Stimulated activated CD4-positive, alpha-beta T cell treated with anti-CD3 and anti-CD28 coated beads, Interleukin-4, amount 100 ng/mL, for 4 hours (primary cell): ENCODE measurements around the gene KIF26B.

ENCODE experiments used
- DNase-seq, 2 experiments: peaks; one replicate each; pipeline ENCODE4 v3.0.0-alpha.2; 2020

The KIF26B gene

GRCh38 chr1:245477941-245478340 lies 323.2 kb downstream of the KIF26B start:
- no peak for DNase-seq

DNA sequence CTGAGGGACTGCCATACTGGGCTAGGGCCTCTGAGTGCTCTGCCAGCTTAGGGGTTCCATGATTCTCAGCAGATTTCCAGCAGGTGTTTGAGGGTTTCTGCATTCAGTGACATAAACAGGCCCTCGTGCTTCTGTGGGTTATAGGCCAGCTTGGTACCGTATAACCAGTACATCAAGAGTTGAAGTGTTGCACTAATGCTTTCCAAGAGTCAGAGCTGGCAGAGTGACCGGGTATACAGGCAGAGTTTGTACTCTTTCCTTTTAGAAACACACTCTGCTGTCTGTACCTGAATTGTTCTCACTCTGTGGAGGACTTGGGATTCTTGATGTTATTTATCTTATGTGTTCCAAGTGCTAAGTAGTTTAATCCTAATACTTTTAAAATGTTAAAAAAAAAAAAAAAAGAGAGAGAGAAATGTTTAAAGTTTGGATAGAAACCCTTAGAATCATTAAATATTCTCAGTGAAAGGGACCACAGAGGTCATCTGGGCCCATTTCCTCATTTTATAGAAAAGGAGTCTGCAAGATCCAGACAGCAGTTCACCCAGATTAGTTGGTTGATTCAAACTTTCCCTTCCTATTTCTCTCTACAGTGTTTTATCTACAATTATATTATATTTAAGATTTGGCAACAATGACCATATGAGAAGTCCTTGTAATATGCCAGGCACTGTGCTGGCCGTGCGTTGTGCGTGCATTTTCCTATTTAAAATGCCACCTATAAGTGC lies 325.8 kb downstream of the KIF26B start:
- DNase-seq: no peak

DNA sequence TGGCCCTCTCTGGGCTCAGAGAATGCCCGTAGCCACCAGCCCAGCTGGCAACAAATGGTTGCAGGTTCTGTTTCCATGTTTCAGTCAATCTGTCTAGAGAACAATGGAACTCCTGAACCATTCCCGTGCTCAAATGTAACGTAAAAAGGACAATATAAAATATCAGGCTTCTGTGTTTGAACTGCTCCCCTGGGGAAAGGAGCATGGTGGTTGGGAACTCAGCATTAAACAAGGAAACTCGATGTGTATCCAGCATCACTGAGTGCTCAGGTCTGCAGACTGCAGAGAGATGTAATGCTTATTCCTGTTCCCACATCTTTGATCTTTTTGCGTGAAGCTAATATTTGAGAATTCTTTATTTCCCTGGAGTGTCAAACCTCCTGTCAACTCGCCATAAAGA lies 326.5 kb downstream of the KIF26B start:
- DNase-seq: no peak

- no peak for DNase-seq
These were observed 328.5 kb downstream of the KIF26B start for GRCh38 chr1:245483247-245483646.

DNA sequence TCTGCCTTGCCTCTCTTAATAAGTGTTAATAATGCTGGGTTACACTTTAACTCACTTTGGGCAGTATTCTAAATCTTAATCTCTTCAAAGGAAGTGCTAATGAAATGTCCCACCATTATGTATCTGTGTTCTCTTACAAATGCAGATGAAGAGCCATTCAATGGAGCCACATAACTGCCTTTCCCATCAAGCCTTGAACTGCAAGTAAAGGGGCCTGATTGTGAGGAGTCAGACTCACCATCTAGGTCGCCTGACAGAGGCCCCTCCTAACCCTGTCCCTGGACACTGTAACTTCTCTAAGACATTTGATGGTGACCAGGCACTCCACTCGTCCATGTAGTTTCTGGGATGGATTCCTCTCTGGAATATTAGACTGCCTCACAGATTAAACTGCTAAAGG lies 329.4 kb downstream of the KIF26B start:
- DNase-seq: no peak

DNA sequence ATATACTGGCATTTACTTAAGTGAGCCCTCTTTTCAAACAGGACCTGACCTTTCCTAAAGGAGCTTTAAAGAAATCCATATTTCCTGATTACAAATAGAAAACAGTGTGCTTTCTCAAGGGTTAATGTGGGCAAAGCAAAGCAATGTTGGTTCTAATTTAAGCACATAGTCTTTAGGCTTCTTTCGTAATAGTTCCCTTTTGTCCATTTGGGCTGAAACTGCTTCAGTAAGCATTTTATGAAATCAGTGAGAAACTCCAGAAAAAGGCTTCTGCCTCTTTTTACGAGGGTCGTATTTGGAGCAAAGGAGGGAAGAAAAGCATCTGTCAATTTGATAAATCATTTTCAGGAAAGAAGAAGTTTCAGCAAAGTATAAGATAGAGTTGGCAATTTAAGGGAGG lies 331.2 kb downstream of the KIF26B start:
- DNase-seq: no peak

DNA sequence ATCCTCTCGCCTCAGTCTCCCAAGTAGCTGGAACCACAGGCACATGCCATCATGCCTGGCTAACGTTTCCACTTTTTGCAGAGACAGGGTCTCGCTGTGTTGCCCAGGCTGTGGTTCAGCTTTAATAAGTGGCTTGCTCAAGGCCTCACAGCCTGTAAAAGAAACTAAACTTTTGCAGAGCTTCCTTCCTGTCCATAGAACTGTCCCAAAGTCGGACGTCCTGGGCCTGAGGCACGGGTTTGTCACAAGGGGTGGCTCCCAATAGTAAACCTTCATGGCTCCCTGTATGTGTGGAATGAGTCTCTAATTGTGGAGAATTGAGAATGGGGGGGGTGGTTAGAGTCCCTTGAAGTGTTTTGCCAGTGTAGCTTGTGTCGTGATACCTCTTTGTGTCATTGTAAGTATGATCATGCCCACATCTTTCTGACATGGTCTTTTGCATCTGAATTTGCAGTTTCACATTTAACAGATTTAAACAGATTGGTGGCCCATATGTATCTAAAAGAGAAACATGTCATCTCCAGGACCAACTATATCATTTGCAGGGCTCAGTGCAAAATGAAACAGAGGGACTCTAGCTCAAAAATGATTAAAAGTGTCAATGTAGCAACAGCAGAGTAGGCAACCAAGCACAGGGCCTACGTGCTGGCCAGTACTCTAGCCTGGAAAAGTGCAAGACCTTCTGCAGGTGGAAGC lies 332.1 kb downstream of the KIF26B start:
- DNase-seq: no peak

DNA sequence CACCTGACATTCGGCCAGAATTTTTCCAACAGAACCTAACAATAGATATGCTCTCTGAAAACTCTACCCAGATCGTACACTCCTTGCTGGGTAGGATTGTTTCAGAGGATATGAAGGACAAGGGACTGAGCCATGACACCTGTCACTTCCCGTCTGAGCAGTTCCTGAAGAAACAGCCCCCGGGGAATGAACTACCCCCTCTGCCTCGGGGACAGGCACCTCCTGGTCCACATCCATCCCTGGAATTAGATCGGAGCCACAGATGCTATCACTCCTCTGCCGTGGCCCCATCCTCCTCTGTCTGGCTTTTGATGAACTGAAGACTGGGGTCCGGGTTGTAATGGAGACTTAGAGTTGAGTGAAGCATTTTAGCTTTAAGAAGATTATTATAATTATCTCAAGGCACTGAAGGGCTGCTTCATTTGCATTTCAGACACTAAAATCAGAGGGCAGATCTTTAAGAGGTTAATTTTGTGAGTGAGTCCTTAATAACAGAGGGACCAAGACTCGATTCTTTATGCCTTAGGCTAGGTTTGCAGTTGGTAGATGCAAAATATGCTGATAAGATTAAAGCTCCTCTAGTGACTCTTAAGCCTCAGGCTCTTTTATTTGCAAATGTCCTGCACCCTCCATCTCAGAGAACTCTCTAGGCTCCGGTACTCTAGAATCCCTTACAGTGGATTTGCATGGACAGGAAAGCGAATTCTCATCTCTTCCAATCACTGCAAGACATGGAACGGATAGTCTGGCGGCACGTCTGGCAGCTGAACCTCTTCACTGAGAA lies 333.8 kb downstream of the KIF26B start:
- DNase-seq: no peak

- DNase-seq: no peak
These were observed 335.1 kb downstream of the KIF26B start for GRCh38 chr1:245489838-245490237.

- DNase-seq: no peak
These were observed 338.2 kb downstream of the KIF26B start for GRCh38 chr1:245493029-245493428.

DNA sequence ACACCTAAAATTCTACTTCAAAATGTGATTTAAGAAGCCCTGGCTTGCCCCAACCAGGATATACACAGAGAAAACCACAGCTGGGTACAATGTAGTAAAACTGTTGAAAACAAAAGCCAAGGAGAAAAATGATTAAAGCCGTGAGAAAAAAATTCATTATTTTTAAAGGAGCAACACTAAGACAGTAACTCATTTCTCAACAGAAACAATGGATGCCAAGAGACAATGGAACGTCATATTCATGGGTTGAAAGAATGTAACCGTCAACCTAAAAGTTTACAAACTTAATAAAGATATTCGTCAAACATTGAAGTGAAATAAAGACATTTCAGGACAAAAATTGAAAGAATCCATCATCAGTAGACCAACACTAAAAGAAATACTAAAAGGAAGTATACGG lies 340.9 kb downstream of the KIF26B start:
- DNase-seq: no peak

DNA sequence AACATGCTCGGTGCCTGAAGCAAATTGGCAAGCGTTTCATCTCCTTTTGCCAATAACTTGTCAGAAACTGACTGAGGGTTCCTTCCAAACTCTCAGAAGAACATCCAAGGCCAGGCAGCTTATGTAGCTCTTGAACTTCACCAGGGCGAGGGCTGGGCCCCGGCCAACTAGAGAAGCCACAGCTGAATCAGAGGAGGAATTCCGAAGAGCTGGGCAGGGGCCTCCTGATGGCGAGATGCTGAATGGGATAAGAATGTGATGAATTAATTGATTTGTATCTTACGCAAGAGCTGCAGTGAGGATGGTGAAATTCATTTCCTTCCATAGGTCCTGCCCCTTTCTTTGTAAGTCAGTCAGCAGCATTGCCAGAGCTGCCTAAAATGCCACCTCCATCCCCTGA lies 345.8 kb downstream of the KIF26B start:
- no peak for DNase-seq

- DNase-seq: no peak
These were observed 346.8 kb downstream of the KIF26B start for GRCh38 chr1:245501633-245502032.

DNA sequence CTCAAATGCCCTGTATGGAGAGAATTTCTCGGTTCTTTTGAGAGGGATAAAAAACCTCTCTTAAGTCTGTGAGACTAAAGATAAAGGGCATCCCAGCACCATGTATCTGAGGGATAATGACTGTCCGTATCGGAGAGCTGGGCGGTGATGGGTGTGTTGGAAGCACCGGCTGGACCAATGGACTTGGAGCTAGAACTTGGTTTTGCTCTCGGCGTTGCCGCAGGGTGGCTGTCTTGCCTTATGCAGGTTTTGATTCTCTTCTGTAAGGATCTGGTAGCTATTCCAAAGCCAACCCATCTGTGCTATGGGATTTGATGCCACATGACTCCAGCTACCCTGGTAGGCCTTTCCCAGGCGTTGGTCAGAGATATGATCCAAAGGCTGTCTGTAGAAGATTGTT lies 348.8 kb downstream of the KIF26B start:
- DNase-seq: no peak

DNA sequence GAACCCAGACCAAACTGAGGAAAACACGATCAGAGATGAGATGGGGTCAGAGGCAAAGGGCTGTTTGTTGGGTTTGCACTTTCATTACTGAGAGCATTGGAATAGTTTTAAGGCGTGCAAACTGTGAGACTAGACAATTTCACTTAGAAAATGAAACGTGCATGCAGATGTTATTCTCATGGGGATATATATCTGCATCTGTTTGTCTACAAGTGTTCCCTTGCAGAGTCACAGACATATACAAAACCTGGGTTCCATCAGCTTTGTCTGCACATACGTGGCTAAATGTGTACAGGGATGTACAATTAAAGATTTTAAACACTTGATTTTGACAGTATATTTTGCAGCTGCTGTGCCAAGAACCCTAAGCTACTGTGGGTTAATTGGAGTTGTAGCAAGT lies 355.4 kb downstream of the KIF26B start:
- no peak for DNase-seq

DNA sequence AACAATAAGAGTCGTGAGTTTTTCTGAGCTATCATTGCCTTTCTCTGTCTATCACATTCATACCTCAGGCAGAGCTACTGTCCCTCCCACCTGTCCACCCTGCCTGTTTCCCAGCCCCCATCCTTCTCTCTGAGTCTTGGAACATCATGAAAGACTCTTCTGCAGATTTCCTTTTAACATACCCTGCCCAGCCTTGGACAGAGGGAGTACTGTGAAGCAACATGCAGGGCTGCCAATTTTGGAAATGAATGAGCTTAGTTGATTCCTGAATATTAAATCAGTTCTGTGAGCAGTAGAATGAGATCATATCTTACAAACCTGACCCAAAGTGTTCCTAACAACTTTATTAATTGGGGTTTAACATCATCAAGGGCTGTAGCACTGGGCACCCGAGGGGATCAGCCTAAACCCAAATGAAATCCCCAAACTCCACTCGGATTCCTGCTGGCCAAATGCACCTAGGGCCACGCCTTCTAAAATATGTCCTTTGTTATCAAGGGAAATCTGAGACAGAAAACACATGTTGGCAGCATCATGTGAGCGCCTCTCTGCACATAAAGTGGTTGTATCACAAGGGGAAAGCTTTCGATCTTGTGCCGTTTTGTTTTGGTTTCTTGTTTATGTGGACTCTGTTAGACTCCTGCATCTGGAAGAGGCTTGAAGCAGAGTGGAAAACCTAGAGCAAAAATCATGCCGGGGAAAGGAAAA lies 357.6 kb downstream of the KIF26B start:
- DNase-seq: no peak

GRCh38 chr1:245512980-245513578 lies 358.3 kb downstream of the KIF26B start:
- DNase-seq: no peak

- DNase-seq: no peak
These were observed 361.5 kb downstream of the KIF26B start for GRCh38 chr1:245516284-245516759.

- no peak for DNase-seq
These were observed 365.8 kb downstream of the KIF26B start for GRCh38 chr1:245520611-245521010.

DNA sequence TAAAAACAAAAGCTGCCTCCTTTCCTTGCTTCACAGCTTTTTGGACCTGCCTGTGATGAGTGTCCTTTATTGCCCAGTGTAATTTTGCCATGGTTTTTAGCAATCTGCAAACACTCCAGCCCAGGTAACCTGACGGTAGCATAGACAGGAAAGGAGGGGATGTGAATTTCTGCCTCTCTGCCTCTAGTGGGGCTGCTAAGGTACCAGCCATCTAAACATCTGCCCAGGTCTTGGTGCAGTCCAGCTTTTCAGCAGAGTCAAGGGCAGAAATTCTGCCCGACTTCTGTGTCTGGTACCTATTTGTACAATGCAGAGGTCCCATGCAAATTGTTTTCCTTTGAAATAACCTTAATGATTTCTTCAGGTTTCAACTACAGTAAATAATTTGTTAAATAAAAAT lies 371.4 kb downstream of the KIF26B start:
- no peak for DNase-seq

GRCh38 chr1:245528258-245528635 lies 373.5 kb downstream of the KIF26B start:
- DNase-seq: no peak

- DNase-seq: no peak
These were observed 376.2 kb downstream of the KIF26B start for GRCh38 chr1:245530937-245531336.

- DNase-seq: no peak
These were observed 383.2 kb downstream of the KIF26B start for GRCh38 chr1:245537992-245538391.
